Activated T-cell treated with anti-CD3 and anti-CD28 coated beads, Interleukin-2, amount 50 U/mL, for 1 hour (primary cell): ENCODE results near the gene TRIM24.
"Not testable (repeated sequence)": the region's sequence is repeated elsewhere in the genome, so short reads cannot be mapped to it uniquely, and the experiment has no call there.

Experiments
- DNase-seq: peaks from one replicate; pipeline ENCODE4 v3.0.0-alpha.2; 2020

The TRIM24 gene

DNA sequence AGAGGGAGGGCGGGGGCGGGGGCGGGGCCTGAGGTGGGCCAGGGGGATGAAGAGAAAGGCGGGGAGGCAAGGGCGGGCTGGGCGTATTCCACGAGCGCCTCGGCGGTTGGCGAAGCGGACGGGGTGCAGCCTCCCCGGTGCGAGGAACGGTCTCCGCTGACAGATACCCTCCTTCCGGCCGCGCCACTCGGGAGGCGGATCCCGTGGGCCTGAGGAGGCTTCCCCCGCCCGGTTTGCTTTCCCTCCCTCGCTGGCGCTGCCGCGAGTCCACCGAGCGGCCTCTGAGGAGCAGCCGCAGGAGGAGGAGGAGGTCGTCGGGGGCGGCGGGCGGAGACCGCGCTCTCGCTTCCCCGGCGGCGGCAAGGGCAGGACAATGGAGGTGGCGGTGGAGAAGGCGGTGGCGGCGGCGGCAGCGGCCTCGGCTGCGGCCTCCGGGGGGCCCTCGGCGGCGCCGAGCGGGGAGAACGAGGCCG lies at the start of gene TRIM24:
TSS of gene TRIM24 (plus strand) at position 84 of the 473 bp plus-strand sequence. CDS start at position 374, 290 bp downstream.
- DNase-seq, result no peak

- DNase-seq, result not testable (repeated sequence)
Measured at GRCh38 chr7:138412077-138412476, 48.0 kb upstream of the TRIM24 start.

GRCh38 chr7:138412921-138413320 lies 47.1 kb upstream of the TRIM24 start:
- not testable (repeated sequence) for DNase-seq

GRCh38 chr7:138417078-138417700 lies 42.9 kb upstream of the TRIM24 start:
- DNase-seq, result no peak

GRCh38 chr7:138417764-138418163 lies 42.3 kb upstream of the TRIM24 start:
- DNase-seq, result no peak

DNA sequence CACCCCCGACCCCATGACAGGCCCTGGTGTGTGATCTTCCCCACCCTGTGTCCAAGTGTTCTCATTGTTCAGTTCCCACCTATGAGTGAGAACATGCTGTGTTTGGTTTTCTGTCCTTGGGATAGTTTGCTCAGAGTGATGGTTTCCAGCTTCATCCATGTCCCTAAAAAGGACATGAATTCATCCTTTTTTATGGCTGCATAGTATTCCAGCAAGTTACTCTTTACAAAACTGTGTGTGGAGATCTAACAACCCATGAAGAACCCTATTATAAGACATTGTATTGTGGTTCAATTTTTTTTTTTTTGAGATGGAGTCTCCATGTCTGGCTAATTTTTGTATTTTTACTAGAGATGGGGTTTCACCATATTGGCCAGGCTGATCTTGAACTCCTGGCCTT lies 41.7 kb upstream of the TRIM24 start:
- not testable (repeated sequence) for DNase-seq

DNA sequence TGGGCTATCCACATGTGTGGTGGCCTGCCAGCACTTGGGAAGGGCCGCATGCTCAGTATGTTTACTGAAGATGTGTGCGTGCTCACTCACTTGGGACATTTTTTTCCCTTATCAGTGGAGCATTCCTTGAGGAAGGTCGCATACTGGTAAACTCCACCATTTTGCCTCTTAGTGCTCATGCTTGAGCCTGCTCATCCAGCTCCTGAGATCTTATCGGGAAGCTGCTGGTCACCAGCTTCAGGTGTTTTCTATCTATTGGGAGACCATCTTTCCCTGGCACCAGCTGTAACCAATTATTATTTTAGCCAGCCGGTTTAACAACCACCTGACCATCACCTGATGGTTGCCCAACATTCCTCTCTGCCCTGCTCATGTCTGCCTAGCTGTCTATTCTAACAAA lies 35.0 kb upstream of the TRIM24 start:
- no peak for DNase-seq

DNA sequence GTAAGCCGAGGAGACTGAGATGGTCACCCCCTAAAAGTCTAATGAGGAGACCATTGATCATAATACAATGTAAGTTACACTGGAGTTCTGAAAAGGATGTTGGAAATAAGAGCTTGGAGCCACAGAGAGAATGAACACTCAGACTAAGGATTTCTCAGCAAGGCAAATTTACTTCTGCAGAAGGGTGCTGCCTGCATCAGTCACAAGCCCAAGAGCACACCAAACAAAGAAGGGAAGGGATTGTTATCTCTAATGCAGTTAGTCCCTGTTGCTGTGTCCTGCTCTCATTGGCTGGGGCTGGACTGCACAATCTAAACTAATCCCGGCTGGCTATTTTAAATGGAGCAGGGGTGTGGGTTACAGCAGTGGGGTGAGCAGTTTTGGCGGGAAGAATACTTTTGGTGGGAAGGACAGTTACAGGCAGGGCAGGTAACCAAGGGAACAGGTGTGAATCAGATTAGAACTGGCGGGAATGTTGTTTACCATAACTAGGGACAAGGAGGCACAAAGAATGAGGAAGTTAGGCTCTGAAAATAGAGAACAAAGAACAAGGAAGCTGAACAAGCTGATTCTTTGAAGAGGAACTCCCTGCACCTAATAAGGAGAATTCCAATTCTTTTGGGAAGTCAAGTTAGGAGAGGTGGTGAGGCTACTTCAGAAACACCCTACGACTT lies 30.3 kb upstream of the TRIM24 start:
- no peak for DNase-seq

- DNase-seq, result no peak
Measured at GRCh38 chr7:138431517-138431916, 28.5 kb upstream of the TRIM24 start.

DNA sequence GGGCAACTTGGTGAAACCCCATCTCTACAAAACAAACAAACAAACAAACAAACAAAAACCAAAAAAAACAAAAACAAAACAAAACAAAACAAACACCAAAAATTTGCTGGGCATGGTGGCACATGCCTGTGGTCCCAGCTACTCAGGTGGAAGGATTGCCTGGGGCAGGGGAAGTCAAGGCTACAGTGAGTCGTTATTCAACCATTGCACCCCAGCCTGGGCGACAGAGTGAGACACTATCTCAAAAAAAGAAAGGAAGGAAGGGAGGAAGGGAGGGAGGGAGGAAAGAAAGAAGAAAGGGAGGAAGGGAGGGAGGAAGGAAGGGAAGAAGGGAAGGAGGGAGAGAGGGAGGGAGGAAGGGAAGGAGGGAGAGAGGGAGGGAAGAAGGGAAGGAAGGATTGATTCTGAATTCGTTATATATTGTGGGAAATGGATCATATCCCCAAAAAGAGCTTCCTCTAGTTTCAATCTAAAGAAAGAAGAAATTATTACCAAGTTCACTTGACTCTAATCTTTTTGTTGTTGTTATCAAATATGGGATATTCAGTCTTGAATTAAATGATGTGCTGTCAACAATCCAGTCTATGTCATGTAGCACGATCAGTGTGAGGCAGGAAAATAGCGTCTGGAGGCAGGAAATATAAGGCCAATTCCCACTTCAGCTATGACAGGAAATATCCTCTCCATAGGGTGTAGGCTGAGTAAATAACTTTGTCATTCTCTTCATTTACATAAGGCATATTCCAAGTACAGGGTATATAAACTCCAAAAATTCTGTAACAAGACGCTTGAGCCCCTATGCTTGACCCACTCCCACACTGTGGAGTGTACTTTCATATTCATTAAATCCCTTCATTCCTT lies 26.2 kb upstream of the TRIM24 start:
- no peak for DNase-seq

GRCh38 chr7:138434597-138435019 lies 25.5 kb upstream of the TRIM24 start:
- no peak for DNase-seq

DNA sequence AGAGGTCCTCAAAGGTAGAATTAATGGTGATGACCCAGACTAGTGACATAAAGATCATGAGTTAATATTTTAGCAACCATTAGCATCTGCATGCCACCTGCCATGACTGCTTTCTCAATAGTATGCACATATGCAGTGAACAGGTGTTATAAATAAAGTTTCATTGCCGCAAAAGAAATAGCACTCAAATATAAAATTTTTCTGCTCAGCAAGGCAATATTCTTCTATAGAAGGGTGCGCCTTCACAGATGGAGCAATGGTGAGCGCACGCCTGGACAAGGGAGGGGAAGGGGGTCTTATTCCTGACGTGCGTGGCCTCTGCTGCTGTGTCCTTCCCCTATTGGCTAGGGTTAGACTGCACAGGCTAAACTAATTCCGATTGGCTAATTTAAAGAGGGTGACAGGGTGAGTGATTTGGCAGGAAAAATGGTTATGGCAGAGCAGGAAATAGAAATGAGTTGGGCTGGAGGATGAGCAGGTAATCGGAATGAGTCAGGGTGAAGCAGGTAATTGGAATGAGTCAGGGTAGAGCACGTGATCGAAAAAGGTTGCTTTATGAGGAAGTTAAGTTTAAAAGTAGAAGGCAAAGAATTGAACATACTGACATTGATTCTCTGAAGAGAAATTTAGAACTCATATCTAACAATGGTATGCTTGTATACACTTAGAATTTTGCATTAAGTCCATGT lies 24.7 kb upstream of the TRIM24 start:
- no peak for DNase-seq

- DNase-seq, result no peak
Measured at GRCh38 chr7:138436388-138436787, 23.7 kb upstream of the TRIM24 start.

GRCh38 chr7:138440460-138440859 lies 19.6 kb upstream of the TRIM24 start:
- DNase-seq, result no peak

- DNase-seq, result no peak
Measured at GRCh38 chr7:138442822-138443221, 17.2 kb upstream of the TRIM24 start.

DNA sequence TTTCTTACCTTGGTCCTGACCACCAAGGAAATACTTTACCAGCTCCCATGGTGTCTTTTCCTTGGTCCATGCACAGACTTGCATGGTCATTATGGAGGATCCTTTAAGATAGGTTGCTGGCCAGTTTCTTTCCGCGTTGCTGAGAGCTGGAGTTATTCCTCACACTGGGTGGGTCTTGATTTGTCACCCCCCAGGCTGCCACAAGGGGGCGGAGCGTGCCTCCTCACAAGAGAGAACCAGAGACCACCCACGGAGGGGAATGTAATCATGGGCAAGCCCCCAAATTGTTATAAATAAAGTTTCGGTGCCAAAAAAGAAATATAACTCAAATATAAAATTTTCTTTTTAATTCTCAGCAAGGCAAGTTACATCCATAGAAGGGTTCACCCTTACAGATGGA lies 10.5 kb upstream of the TRIM24 start:
- DNase-seq, result peak; percentile 48

DNA sequence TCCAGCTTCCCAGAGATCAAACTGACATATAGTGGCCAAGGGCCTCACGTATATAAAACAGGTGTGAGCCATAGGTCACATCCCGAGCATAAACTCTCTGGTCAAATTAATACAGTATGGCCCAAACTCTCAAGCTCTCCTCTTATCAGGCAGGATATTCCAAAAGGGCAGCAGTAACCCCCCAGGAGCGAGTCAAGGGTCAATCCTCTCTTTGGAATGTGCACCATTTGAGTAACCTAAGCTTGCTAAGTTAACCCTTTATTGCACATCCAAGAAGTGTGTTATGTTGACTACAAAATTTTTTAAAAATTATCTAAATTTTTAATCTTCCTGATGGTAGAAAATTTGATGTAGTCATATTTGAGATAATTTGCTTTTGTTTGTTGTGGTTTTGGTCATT lies 4.5 kb upstream of the TRIM24 start:
- DNase-seq, result no peak

DNA sequence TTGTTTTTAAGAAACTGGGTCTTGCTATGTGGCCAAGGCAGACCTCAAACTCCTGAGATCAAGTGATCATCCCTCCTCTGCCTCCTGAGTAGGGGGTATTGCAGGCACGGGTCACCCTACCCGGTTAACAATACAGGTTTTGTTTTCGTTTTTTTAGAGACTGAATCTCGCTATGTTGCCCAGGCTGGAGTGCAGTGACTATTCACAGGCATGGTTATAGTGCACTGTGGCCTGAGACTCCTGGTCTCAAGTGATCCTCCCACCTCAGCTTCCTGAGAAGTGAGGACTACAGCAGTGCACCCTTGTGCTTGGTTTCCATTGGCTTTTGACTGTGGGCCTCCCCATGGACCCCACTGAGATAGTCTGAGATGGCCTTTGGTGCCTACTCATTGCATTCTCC lies 3.8 kb upstream of the TRIM24 start:
- no peak for DNase-seq

- DNase-seq, result no peak
Measured at GRCh38 chr7:138458576-138459412, 1.3 kb upstream of the TRIM24 start.

GRCh38 chr7:138459413-138460175 lies 465 bp upstream of the TRIM24 start:
- peak; percentile 98 for DNase-seq
